ELF-1 (cell line): ENCODE data around the gene PTPN3.

Source experiments
- DNase-seq: peaks from one replicate; pipeline ENCODE4 v3.0.0-alpha.2; 2016; ENCODE audit warnings: low read depth, low spot score

Gene PTPN3

GRCh38 chr9:109504689-109505088 lies 6.6 kb upstream of the PTPN3 start:
- DNase-seq = no peak

GRCh38 chr9:109500421-109500974 lies 2.4 kb upstream of the PTPN3 start:
- no peak for DNase-seq

- DNase-seq = peak; percentile 77
Observed at GRCh38 chr9:109499631-109500410, 1.7 kb upstream of the PTPN3 start.

- DNase-seq = no peak
Observed at GRCh38 chr9:109499093-109499630, 1.1 kb upstream of the PTPN3 start.

DNA sequence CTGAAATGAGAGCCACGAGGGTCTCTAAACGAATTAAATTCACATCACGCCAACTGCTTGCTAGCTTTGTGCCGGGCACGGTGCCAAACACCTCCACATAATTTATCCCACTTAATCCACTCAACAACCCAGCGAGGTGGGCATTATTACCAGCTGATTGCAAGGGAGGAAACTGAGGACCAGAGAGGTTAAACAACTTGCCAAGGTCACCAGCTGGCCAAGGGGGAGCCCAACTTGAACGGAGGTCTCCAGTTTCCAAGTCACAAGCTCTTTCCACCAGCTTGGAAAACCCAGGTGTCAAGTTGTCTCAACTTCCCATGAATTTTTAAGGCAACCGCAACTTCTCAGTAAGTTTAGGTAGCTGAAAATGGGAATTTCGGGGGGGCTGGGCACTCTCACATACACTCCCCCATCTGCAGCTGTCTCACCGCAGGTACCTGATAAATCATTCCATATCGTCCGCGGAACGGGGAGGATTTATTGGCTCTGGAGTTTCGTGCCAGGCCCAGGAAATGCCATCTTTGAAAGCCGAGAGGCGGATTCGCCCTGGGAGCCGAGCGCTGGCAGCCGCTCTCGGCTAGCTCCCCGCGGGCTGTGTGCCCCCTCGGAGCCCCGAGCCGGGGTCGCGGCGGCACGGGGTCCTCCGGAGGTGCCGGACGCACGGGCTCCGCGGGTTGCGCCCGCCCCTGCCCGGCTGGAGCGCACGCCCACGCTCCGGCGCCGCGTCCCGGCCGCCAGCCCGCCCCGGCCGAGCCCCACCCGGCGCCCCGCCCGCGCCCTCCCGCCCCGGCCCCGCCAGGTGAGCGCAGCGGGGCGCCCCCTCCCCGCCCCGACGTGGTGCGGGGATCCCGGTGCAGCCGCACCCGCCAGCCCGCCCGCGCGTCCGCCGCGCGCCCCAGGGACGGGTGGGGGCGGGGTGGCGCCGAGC lies 617 bp downstream of the PTPN3 start:
- DNase-seq = no peak

DNA sequence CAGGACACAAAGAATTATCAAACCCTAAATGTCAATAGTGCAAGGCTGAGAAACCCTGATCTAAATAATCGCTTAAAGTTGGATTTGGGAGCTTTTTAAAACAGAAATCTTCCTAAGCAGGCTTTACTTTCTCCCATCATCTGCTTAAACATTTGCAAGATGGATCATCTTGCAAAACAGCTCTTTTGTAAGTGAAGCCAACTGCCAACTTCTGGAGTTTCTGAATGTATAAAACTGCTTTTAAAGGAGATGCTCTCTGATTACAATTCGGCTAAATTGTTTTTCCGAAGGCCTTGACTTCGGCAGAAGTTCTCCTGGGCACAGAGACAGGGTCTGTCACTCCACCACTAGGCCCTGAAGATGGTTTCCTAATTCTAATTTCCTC lies 1.3 kb downstream of the PTPN3 start:
- no peak for DNase-seq

GRCh38 chr9:109496218-109496617 lies 1.9 kb downstream of the PTPN3 start:
- DNase-seq = no peak

DNA sequence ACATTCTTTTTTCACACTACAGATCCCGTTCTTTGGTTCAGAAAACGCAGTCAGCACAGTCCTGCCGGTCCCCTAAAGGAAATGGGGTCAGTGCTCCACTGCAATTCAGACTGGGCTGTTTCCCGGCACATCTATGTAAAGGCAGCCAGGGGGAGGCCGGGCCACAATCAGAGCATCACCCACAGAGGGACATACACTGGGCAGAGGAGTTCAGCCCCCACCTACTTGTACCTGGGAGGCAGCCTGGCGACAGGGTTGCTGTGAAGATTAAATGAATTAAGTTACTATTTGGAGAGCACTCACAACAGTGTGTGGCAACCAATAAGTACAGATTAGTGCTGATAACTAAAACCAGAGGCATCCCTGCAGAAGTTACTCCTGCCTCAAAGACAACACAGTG lies 4.5 kb downstream of the PTPN3 start:
- DNase-seq = no peak

DNA sequence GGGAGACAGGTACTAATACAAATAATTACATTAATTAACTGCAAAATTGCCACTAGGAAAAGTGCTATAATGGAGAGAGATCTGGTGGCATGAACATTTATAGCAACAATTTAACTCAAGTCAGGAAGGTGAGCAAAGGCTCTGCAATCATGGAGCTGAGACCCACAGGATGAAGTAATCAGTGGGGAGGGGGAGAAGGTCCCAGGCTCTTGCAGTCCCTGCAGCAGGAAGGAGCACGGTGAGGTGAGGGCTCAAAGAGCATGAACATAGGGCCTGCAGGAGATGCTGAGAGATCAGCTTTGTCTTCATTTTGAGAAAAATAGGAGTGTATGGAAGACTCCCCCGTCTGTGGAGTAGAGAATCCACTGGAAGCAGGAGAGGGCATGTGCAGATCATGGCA lies 6.5 kb downstream of the PTPN3 start:
- DNase-seq = no peak

DNA sequence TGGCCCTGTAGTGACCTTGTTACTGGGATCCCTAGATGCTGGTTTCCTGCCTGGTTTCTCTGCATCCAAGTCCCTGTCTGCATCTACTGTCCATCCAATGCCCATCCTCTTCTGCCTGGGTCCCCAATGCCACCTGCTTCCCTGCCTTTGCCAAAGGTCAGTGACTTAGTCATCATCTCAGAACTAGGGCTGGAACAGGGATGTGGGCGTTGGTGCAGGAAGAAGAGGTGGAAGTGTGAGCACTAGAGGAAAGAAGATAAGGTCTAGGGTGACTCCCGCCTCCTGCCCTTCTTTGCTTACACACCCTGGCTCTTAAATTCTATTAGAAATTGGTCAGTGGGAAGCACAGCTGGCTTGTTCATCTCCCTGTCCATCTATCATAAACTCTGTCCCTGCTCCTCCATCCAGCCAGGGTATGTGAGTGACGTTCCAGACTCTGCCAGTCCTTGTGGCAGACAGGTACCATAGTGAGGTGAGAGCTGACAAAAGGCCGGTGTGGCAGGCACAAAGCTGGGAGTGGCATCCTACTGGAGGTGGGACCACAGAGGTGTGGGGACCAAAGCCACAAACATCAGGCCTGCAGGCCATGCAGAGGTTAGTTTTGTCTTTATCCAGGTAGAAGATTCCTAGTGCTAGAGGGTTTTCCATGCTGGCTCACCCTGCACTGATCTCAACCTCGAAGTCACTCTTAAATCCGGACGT lies 9.2 kb downstream of the PTPN3 start:
- DNase-seq = no peak

GRCh38 chr9:109488351-109488750 lies 9.8 kb downstream of the PTPN3 start:
- DNase-seq = no peak

- no peak for DNase-seq
Observed at GRCh38 chr9:109487247-109487646, 10.9 kb downstream of the PTPN3 start.

DNA sequence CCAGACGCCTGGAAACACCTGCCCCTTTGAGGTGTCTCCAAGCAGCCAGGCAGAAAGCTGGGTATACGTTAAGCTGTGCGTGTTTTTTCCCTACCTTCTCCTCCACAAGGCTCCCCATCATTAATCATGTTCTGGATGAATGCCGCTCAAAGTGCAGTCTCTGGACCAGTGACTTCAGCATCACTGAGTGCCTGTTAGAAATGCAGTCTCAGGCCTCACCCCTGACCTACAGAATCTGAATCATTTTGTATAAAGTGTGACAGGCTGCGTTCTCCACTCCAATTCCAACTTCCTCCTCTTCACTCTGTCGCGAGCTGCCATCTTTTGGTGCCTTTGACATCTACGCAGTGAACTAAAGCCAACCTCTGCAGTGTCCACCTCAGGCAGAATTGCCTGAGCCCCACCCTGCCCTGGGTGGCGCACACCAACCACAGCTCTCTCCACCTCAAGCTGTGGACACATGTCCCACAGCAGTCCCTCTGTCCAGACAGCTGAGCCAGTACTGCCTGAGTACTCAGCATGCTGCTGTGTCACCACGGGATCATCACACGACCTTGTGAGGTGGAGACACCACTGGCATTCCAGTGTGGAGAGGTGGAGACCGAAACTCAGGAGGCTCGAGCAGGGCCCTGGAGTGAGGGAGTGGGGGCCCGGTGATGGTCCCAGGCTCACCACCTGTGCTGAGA lies 14.2 kb downstream of the PTPN3 start:
- no peak for DNase-seq

- no peak for DNase-seq
Observed at GRCh38 chr9:109482391-109482916, 15.7 kb downstream of the PTPN3 start.

DNA sequence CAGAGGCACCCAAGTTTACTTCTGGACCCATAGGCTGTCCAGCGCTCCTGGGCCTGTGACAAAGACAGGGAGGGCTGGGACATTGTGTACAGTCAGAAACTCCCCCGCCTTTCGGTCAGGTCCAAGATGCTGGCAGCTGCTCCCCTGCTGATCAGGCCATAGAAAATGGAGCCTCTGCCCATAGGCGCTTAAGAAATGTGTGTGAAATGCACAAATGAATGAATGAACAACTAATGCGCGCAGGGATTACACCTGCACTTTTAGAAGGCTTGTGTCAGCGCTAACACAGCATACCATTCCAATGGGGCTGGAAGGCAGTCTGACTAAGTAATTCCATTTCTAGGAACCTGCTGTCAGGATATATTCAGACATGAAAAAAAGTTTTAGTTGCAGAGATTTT lies 16.3 kb downstream of the PTPN3 start:
- DNase-seq = no peak

GRCh38 chr9:109479822-109480221 lies 18.3 kb downstream of the PTPN3 start:
- DNase-seq = no peak

- DNase-seq = no peak
Observed at GRCh38 chr9:109478665-109479380, 19.3 kb downstream of the PTPN3 start.

DNA sequence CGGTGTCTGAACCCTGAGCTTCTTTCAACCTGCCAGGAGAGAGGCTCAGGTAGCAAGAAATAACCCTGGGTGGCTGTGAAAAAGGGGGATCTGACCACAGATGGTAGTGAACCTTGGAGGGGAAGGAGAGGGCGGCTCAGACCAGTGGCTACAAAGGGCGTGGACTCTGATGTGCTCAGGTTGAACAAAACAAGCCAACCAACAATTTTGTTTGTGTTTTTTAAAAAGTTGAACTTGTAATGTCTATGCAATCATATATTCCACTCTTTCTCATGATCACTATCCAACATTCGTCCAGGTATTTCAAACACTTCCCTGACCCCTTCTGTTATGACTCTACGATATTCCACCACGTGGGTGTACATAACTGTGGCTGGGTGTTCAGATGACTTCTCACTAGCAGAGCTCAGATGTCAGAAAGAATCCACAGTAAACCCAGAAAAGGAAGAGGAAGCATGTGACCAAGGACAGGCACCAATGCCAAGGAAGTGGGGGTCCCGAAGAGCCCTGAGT lies 20.0 kb downstream of the PTPN3 start:
- no peak for DNase-seq

GRCh38 chr9:109477258-109478050 lies 20.7 kb downstream of the PTPN3 start:
- DNase-seq = peak; percentile 71
